Measurements from ENCODE around the gene TOMM6.

TOMM6 gene

DNA sequence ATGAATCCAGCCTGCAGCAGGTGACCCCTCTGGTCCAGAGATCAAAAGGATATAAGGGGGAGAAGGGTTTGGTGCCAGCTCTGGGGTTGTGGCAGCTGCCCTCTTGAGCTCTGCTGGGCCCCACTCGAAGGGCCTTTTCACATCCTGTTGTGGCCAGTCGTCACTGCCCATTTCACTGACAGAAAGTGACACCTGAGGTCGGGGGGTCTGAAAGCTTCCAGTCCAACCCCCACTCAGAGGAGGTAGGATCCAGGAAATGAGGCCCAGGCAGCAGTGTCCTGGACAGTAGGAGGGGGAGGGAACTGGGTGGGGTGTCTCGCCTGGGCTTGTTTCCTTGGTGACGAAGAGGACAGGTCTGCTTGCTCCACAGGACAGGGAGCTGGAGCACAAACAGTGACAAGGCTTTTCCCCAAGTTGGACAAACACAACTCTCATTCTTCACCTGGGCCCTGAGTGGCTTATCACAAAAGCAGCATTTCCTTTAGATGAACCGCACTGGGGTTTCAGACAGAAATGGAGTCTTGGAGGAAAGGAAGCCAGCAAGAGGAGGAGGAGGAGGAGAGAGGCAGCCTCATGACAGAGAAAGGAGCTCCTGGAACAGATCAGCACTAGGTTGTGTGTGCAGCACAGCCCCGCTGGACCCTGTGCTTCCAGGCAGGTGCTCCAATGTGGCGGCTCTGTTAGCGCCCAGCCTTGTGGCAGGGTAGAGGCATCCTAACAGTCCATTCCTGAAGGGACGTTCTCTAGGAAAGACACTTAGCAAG, 18.8 kb upstream of the TOMM6 start:
- Mint-ChIP-seq H3K27ac (peak overlapping the region; percentile 76), H3K4me1 (peaks cover 39% of the 10 kb centered on the region), H3K27me3 (ENCODE audit: low read depth, poor library complexity) (peaks cover 14% of the 10 kb centered on the region), H3K4me3 (peak overlapping the region; percentile 31), H3K36me3 (ENCODE audit: low read depth) (peaks cover 17% of the 10 kb centered on the region), H3K9me3 (no peaks in the 10 kb centered on the region)
- no peak for DNase-seq
- no peak for TF ChIP-seq CTCF (IDR thresholded peaks at IDR 0.05)

GRCh38 chr6:41769376-41769775, 18.1 kb upstream of the TOMM6 start:
- Mint-ChIP-seq H3K27ac (peak overlapping the region; percentile 29), H3K27me3 (ENCODE audit: low read depth, poor library complexity) (peaks cover 15% of the 10 kb centered on the region), H3K4me3 (no peak overlapping the region), H3K9me3 (no peaks in the 10 kb centered on the region), H3K36me3 (ENCODE audit: low read depth) (peaks cover 22% of the 10 kb centered on the region), H3K4me1 (peaks cover 34% of the 10 kb centered on the region)
- no peak for DNase-seq
- TF ChIP-seq CTCF (IDR thresholded peaks at IDR 0.05), result no peak

GRCh38 chr6:41770381-41771057, 17.0 kb upstream of the TOMM6 start:
- Mint-ChIP-seq H3K36me3 (ENCODE audit: low read depth) (peaks cover 24% of the 10 kb centered on the region), H3K27ac (no peak overlapping the region), H3K4me3 (no peak overlapping the region), H3K4me1 (peaks cover 34% of the 10 kb centered on the region), H3K9me3 (no peaks in the 10 kb centered on the region), H3K27me3 (ENCODE audit: low read depth, poor library complexity) (peaks cover 13% of the 10 kb centered on the region)
- TF ChIP-seq CTCF (IDR thresholded peaks at IDR 0.05), result no peak
- DNase-seq, result no peak

- H3K27me3 Mint-ChIP-seq (ENCODE audit: low read depth, poor library complexity), result peaks cover 8% of the 10 kb centered on the region
- H3K4me3 Mint-ChIP-seq, result no peak overlapping the region
- H3K9me3 Mint-ChIP-seq, result no peaks in the 10 kb centered on the region
- no peak for DNase-seq
- H3K27ac Mint-ChIP-seq, result no peak overlapping the region
- H3K4me1 Mint-ChIP-seq, result peaks cover 30% of the 10 kb centered on the region
- no peak for TF ChIP-seq CTCF (IDR thresholded peaks at IDR 0.05)
- peaks cover 24% of the 10 kb centered on the region for H3K36me3 Mint-ChIP-seq (ENCODE audit: low read depth)
Observed at GRCh38 chr6:41771058-41771983, 16.2 kb upstream of the TOMM6 start.

DNA sequence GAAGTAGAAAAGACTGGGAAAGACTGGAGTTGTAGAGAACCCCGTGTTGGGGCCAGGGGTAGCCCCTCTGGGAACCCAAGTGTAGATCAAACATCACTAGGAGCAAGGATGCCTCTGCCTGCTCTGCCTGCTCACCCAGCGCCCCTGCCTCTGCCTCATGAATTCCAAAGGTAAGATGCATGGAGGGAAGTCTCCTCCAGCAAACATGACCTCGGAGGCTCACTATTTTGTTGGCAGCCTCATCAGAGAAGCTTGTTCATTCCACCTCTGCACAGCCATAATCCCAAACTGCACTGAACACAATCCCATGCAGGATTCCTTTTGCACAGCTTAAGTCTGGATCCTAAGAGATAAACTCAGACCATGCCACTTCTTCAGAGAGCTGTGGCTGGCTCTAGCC, 12.7 kb upstream of the TOMM6 start:
- TF ChIP-seq CTCF (IDR thresholded peaks at IDR 0.05), result no peak
- no peak overlapping the region for H3K4me3 Mint-ChIP-seq
- H3K27me3 Mint-ChIP-seq (ENCODE audit: low read depth, poor library complexity), result peaks cover 11% of the 10 kb centered on the region
- peaks cover 14% of the 10 kb centered on the region for H3K4me1 Mint-ChIP-seq
- peaks cover 24% of the 10 kb centered on the region for H3K36me3 Mint-ChIP-seq (ENCODE audit: low read depth)
- no peak for DNase-seq
- no peaks in the 10 kb centered on the region for H3K9me3 Mint-ChIP-seq
- H3K27ac Mint-ChIP-seq, result no peak overlapping the region

All from nephron progenitor cell (in vitro differentiated cells).